IMR-90 (cell line): ENCODE measurements around the gene TLCD1. TPM values are rescaled to one million over a fixed set of nuclear protein-coding genes. Genes with fewer than 3 reads are reported as not detected.

Experiments used
- ATAC-seq: fragments of 200-7000 bp; cut with Tn5 transposase; 2 replicates; pipeline ENCODE4 v1.9.1; 2020; ENCODE audit warnings: low read depth, mild to moderate bottlenecking, moderate library complexity
- BruUV-seq: library from RNA; stranded (reverse); fragments of 400-500 nt; replicated peaks from 2 replicates; lab custom pipeline; 2021; lab: Mats Ljungman, UMichigan
- CTCF ChIA-PET: fragments of 300-600 bp; formaldehyde crosslinking; extraction: SDS; loops from one replicate; lab custom pipeline; 2021; ENCODE audit warnings: antibody characterized with exemption; lab: Yijun Ruan, JAX
- POLR2A ChIA-PET: fragments of 300-600 bp; sonication (Branson Sonifier 250); formaldehyde crosslinking; loops from one replicate; lab custom pipeline; 2022; ENCODE audit warnings: antibody characterized with exemption; ENCODE audit not compliant: unreplicated experiment; lab: Charles Lee
- DNase-seq: peaks from one replicate; pipeline ENCODE4 v3.0.0; 2013
- H2AFZ ChIP-seq: replicated peaks from 2 replicates; pipeline ENCODE3; 2013; ENCODE audit warnings: low read length, mild to moderate bottlenecking; ENCODE audit not compliant: poor library complexity
- H2AK5ac ChIP-seq: 2 replicates; pipeline ENCODE4 v1.6.1; 2013; ENCODE audit warnings: low read depth, low read length, inconsistent platforms
- H2AK9ac ChIP-seq: replicated peaks from 2 replicates; pipeline ENCODE3; 2013; ENCODE audit warnings: mild to moderate bottlenecking, low read depth, low read length, moderate library complexity; ENCODE audit not compliant: poor library complexity
- H2BK120ac ChIP-seq: 2 replicates; pipeline ENCODE4 v1.6.1; 2013; ENCODE audit warnings: low read depth, low read length, inconsistent platforms
- H2BK15ac ChIP-seq: 3 replicates; pipeline ENCODE4 v1.6.1; 2013; ENCODE audit warnings: low read depth, low read length, inconsistent platforms
- H2BK20ac ChIP-seq: 2 replicates; pipeline ENCODE4 v1.6.1; 2013; ENCODE audit warnings: low read depth, mild to moderate bottlenecking, inconsistent platforms, low read length, moderate library complexity
- H2BK5ac ChIP-seq: 2 replicates; pipeline ENCODE4 v1.6.1; 2013; ENCODE audit warnings: mild to moderate bottlenecking, low read depth, low read length, inconsistent platforms; ENCODE audit not compliant: poor library complexity, severe bottlenecking
- H3K14ac ChIP-seq: replicated peaks from 2 replicates; pipeline ENCODE4 v1.6.1; 2013; ENCODE audit warnings: low read depth, low read length, inconsistent platforms
- H3K18ac ChIP-seq: 2 replicates; pipeline ENCODE4 v1.6.1; 2013; ENCODE audit warnings: low read depth, low read length, control low read depth
- H3K23ac ChIP-seq: 2 replicates; pipeline ENCODE4 v1.6.1; 2013; ENCODE audit warnings: low read depth, low read length, inconsistent platforms
- H3K27ac ChIP-seq: 2 replicates; pipeline ENCODE4 v1.5.1; 2013; ENCODE audit warnings: mild to moderate bottlenecking, control low read depth, low read length; ENCODE audit not compliant: insufficient read depth
- H3K27me3 ChIP-seq: 2 replicates; pipeline ENCODE4 v1.6.1; 2013; ENCODE audit warnings: low read length; ENCODE audit not compliant: control insufficient read depth, insufficient read depth
- H3K36me3 ChIP-seq: 2 replicates; pipeline ENCODE4 v1.6.1; 2013; ENCODE audit warnings: low read length, mixed read lengths; ENCODE audit not compliant: control insufficient read depth, insufficient read depth
- H3K4ac ChIP-seq: 2 replicates; pipeline ENCODE4 v1.6.1; 2013; ENCODE audit warnings: low read depth, low read length, inconsistent platforms
- H3K4me1 ChIP-seq: 2 replicates; pipeline ENCODE4 v1.6.1; 2013; ENCODE audit warnings: low read length, mixed read lengths; ENCODE audit not compliant: control insufficient read depth, insufficient read depth
- H3K4me2 ChIP-seq: 2 replicates; pipeline ENCODE4 v1.6.1; 2013; ENCODE audit warnings: low read depth, mild to moderate bottlenecking, control low read depth, low read length, moderate library complexity
- H3K4me3 ChIP-seq: 2 replicates; pipeline ENCODE4 v1.5.1; 2013; ENCODE audit warnings: low read depth, mild to moderate bottlenecking, control low read depth, low read length, moderate library complexity; ENCODE audit not compliant: insufficient read depth
- H3K56ac ChIP-seq: 2 replicates; pipeline ENCODE4 v1.6.1; 2013; ENCODE audit warnings: low read length, inconsistent platforms; ENCODE audit not compliant: insufficient read depth; ENCODE audit errors: extremely low read depth
- H3K79me1 ChIP-seq, 2 experiments: 2 replicates each; pipeline ENCODE4 v1.6.1; 2013; ENCODE audit warnings: low read length in 2 of 2, inconsistent platforms in 1 of 2, low read depth in 1 of 2
- H3K9ac ChIP-seq: 2 replicates; pipeline ENCODE4 v1.6.1; 2013; ENCODE audit warnings: low read depth, low read length, control low read depth
- H3K9me1 ChIP-seq: 2 replicates; pipeline ENCODE4 v1.6.1; 2013; ENCODE audit warnings: low read length, inconsistent platforms; ENCODE audit not compliant: insufficient read depth
- H3K9me3 ChIP-seq: 2 replicates; pipeline ENCODE4 v1.6.1; 2013; ENCODE audit warnings: low read length; ENCODE audit not compliant: control insufficient read depth, insufficient read depth
- H4K20me1 ChIP-seq: 2 replicates; pipeline ENCODE4 v1.6.1; 2013; ENCODE audit warnings: low read length, inconsistent platforms; ENCODE audit not compliant: insufficient read depth
- H4K5ac ChIP-seq: 2 replicates; pipeline ENCODE4 v1.6.1; 2013; ENCODE audit warnings: mild to moderate bottlenecking, low read depth, low read length, control low read depth
- H4K8ac ChIP-seq, 2 experiments: 2 replicates each; pipeline ENCODE4 v1.6.1; 2013; ENCODE audit warnings: low read depth in 2 of 2, low read length in 2 of 2, control low read depth in 1 of 2, inconsistent platforms in 1 of 2
- H4K91ac ChIP-seq: 2 replicates; pipeline ENCODE4 v1.6.1; 2013; ENCODE audit warnings: low read depth, low read length, inconsistent platforms; ENCODE audit not compliant: insufficient read depth
- CEBPB ChIP-seq: IDR thresholded peaks from 2 replicates; pipeline ENCODE4 v1.6.1; 2012; ENCODE audit warnings: low read depth, low read length, improper control_type of control experiment
- CHD1 ChIP-seq: IDR thresholded peaks from 2 replicates; pipeline ENCODE4 v1.6.1; 2012; ENCODE audit warnings: low read depth, low read length, improper control_type of control experiment
- MAZ ChIP-seq: IDR thresholded peaks from 2 replicates; pipeline ENCODE4 v1.6.1; 2012; ENCODE audit warnings: low read depth, mild to moderate bottlenecking, low read length, improper control_type of control experiment, moderate library complexity, borderline replicate concordance
- POLR2A ChIP-seq: IDR thresholded peaks from 2 replicates; pipeline ENCODE4 v1.6.1; 2012; ENCODE audit warnings: mild to moderate bottlenecking, low read depth, low read length
- RCOR1 ChIP-seq: IDR thresholded peaks from 2 replicates; pipeline ENCODE4 v1.6.1; 2012; ENCODE audit warnings: mild to moderate bottlenecking, low read length, improper control_type of control experiment; ENCODE audit not compliant: insufficient replicate concordance
- SMC3 ChIP-seq: fragments of 150-350 bp; IDR thresholded peaks from 2 replicates; pipeline ENCODE4 v1.6.1; 2016; ENCODE audit warnings: low read depth, mild to moderate bottlenecking, antibody characterized with exemption, low read length, moderate library complexity
- WGBS, 2 experiments: methylation state at CpG; one replicate each; pipeline versions ENCODE4 v1.1.5 to v1.1.7; 2013; ENCODE audit warnings: missing lambda C conversion rate in 2 of 2; ENCODE audit not compliant: insufficient read length in 1 of 2; ENCODE audit errors: extremely low coverage in 2 of 2; 5-methylcytosine and 5-hydroxymethylcytosine counted together
- dilution Hi-C: fragments of 300-500 bp; cut with HindIII; formaldehyde crosslinking; loops from one replicate; pipeline ENCODE4 v1.14.3; 2018; ENCODE audit warnings: low sequenced_read_pairs; ENCODE audit not compliant: unreplicated experiment
- in situ Hi-C: fragments of 300-500 bp; cut with MboI; formaldehyde crosslinking; loops from 3 replicates; pipeline ENCODE4 v1.14.3; 2019; ENCODE audit warnings: low sequenced_read_pairs, inconsistent platforms, mixed read lengths
- intact Hi-C: fragments of 100-400 bp; cut with micrococcal nuclease; formaldehyde crosslinking; loops from 2 replicates; pipeline ENCODE4 v1.10.0; 2022
- polyA plus RNA-seq, 3 experiments: library from polyadenylated mRNA; depleted of rRNA; stranded (reverse); fragments of >200 nt; gene quantifications; 2 replicates each; pipeline ENCODE4 v1.2.3, GENCODE V29; 2012; ENCODE audit warnings: low replicate concordance in 1 of 3
- total RNA-seq: library from RNA; depleted of rRNA; stranded (reverse); fragments of >200 nt; gene quantifications from 2 replicates; pipeline ENCODE4 v1.2.3, GENCODE V29; 2012
- TF ChIP-seq, protein P1 (sequence below): fragments of 150-350 bp; IDR thresholded peaks from 2 replicates; pipeline ENCODE4 v1.6.1; 2016; ENCODE audit warnings: low read depth, mild to moderate bottlenecking, low read length, moderate library complexity, borderline replicate concordance

TLCD1 gene
- total and polyA plus RNA-seq, 2 of the 4 experiments (the other 2 are of a cell fraction) = 3.6 to 9.3 TPM

DNA sequence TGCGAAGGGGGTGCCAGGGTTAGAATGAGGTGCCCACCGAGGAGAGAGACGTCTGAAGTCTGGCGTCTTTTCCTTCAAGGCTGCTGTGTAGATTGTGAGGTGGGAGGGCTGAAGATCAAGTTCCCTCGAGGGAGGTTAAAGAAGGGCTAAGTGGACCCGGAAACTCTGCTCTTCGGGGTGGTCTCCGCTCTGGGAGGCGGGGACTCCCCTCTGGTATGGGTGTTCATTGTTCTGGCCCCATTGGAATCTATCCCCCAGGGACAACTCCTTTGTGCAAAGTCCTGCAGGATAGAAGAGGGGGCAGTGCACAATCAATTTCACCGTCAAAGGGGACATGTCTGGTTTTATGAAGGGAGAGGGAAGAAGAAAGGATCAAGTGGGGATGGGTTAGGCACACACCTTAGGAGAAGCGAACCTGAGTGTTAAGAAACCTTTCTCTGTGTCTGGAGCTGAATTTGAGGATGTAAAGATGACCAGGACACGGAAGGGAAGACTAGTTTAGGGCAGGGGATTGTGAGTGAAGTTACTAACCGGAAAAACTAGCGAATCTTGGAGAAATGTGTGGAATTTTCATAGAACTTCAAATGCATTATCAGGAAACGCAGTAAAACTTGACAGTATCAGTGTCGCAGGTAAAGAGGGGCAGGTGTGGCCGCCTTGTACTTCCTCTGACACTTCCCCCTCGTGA, 7.6 kb downstream of the TLCD1 start:
- H3K79me1 ChIP-seq = peaks cover 12 to 64% of the 10 kb centered on the region in 2 experiments; a peak in 3 of 4 replicates
- ChIA-PET CTCF (no interaction called here), POLR2A (interaction anchor here (1.5 kb wide), 1 partner anchor 8 kb away, joined by 6 read pairs; no protein-coding TSS in a partner anchor)
- peak overlapping the region; percentile 96 for H2AFZ ChIP-seq
- H3K4me3 ChIP-seq = peak overlapping the region; percentile 80
- peak overlapping the region; percentile 98 for H3K18ac ChIP-seq
- peak overlapping the region; percentile 99 for H2BK15ac ChIP-seq
- peak overlapping the region; percentile 96 for H4K91ac ChIP-seq
- no peaks in the 10 kb centered on the region for H3K27me3 ChIP-seq
- peaks cover 45% of the 10 kb centered on the region for H3K36me3 ChIP-seq
- DNase-seq (no peak), ATAC-seq (peak; percentile 0; the same call in 1 of the 2 replicates)
- WGBS, 2 experiments = 0% methylated on average over 4 of the region's 18 CpGs; no CpG with 5 or more reads in 1 of the 2 experiments
- H4K5ac ChIP-seq = peak overlapping the region; percentile 97
- H3K4me2 ChIP-seq = peak overlapping the region; percentile 92
- intact Hi-C loops (no loop called here), dilution Hi-C loops (no loop called here), in situ Hi-C loops (no loop called here)
- peak overlapping the region; percentile 95 for H3K23ac ChIP-seq
- peak overlapping the region; percentile 92 to 94 for H4K8ac ChIP-seq
- H3K56ac ChIP-seq = peak overlapping the region; percentile 96
- H3K27ac ChIP-seq = peak overlapping the region; percentile 98
- peak overlapping the region; percentile 74 for H3K9ac ChIP-seq
- peaks cover 15% of the 10 kb centered on the region; the same call in 1 of the 2 replicates for H3K9me1 ChIP-seq
- peak overlapping the region; percentile 91 for H2BK20ac ChIP-seq
- peak overlapping the region; percentile 96 for H2BK120ac ChIP-seq
- H3K4me1 ChIP-seq = peaks cover 13% of the 10 kb centered on the region
- peak overlapping the region; percentile 89 for H3K14ac ChIP-seq
- no TSS peak for BruUV-seq
- peak overlapping the region; percentile 100 for H2AK5ac ChIP-seq
- H4K20me1 ChIP-seq = peaks cover 51% of the 10 kb centered on the region
- no peak for TF ChIP-seq MAZ
- TF ChIP-seq, protein P1, sequence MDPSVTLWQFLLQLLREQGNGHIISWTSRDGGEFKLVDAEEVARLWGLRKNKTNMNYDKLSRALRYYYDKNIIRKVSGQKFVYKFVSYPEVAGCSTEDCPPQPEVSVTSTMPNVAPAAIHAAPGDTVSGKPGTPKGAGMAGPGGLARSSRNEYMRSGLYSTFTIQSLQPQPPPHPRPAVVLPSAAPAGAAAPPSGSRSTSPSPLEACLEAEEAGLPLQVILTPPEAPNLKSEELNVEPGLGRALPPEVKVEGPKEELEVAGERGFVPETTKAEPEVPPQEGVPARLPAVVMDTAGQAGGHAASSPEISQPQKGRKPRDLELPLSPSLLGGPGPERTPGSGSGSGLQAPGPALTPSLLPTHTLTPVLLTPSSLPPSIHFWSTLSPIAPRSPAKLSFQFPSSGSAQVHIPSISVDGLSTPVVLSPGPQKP = no peak
- TF ChIP-seq CHD1 = no peak
- no peak for TF ChIP-seq RCOR1
- no peak for TF ChIP-seq SMC3
- TF ChIP-seq CEBPB = no peak
- TF ChIP-seq POLR2A = no peak
- peak overlapping the region; percentile 99 for H2BK5ac ChIP-seq
- H3K4ac ChIP-seq = peak overlapping the region; percentile 99
- no peaks in the 10 kb centered on the region for H3K9me3 ChIP-seq
- peak overlapping the region; percentile 96 for H2AK9ac ChIP-seq
